Activated CD8-positive, alpha-beta memory T cell treated with anti-CD3 and anti-CD28 coated beads for 36 hours (primary cell): Measurements from ENCODE around the gene ZGRF1. TPM values are rescaled to one million over a fixed set of nuclear protein-coding genes. Genes with fewer than 3 reads are reported as not detected.
"Not testable (repeated sequence)": the region's sequence is repeated elsewhere in the genome, so short reads cannot be mapped to it uniquely, and the experiment has no call there.

Source experiments
- CTCF ChIA-PET: fragments of 350-600 bp; sonication (Branson Sonifier 250); formaldehyde crosslinking; loops from one replicate; lab custom pipeline; 2021; ENCODE audit warnings: antibody characterized with exemption; lab: Charles Lee
- POLR2A ChIA-PET: fragments of 350-600 bp; sonication (Branson Sonifier 250); formaldehyde crosslinking; loops from one replicate; lab custom pipeline; 2021; ENCODE audit warnings: antibody characterized with exemption; lab: Charles Lee
- total RNA-seq, 2 experiments: library from RNA; stranded (reverse); gene quantifications; one replicate each; pipeline ENCODE4 v1.2.3, GENCODE V29; 2021

The ZGRF1 gene
- total RNA-seq: 10 to 100 TPM; 32.2 to 32.9 TPM

- CTCF ChIA-PET: interaction anchor here (1.0 to 2.8 kb wide), 2 partner anchors 99 to 128 kb away, joined by 3 to 8 read pairs; no protein-coding TSS in a partner anchor
- POLR2A ChIA-PET: no interaction called here
These were observed at the start of gene ZGRF1, which contains the start of gene LARP7 for GRCh38 chr4:112636688-112637551. Gene ZGRF1 (minus strand): TSS chr4:112636909. CDS start chr4:112633176, 3,733 bp downstream. Gene LARP7 (plus strand): TSS chr4:112637143. CDS start chr4:112644670, 7,527 bp downstream.

GRCh38 chr4:112680996-112681395 is 44.3 kb upstream of the ZGRF1 start:
- ChIA-PET POLR2A (no interaction called here), CTCF (no interaction called here)

GRCh38 chr4:112677519-112678091 is 40.9 kb upstream of the ZGRF1 start:
- CTCF ChIA-PET: no interaction called here
- POLR2A ChIA-PET: no interaction called here

- ChIA-PET POLR2A (no interaction called here), CTCF (no interaction called here)
These were observed 37.7 kb upstream of the ZGRF1 start for GRCh38 chr4:112674376-112674775.

GRCh38 chr4:112673686-112674085 is 37.0 kb upstream of the ZGRF1 start:
- CTCF ChIA-PET: no interaction called here
- POLR2A ChIA-PET: no interaction called here

DNA sequence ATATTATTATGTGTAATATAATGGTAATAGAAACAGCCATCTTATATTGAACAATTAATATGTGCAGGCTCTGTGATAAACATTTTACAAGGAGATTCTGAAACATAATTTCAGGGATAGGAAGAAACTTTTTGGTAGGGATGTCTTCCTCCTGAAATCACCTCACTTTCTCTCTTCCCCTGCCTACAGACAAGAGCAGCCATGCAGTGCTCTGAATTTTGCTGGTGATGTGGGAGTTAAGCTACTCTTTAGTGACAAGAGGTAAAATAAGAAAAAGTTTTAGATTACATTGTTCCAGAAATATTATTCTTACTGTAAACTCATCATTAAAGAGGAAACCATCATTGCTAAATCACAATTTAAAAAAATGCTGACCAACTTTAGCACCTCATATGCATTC is 36.4 kb upstream of the ZGRF1 start:
- ChIA-PET CTCF (no interaction called here), POLR2A (no interaction called here)

GRCh38 chr4:112668131-112668530 is 31.4 kb upstream of the ZGRF1 start:
- ChIA-PET CTCF (no interaction called here), POLR2A (no interaction called here)

DNA sequence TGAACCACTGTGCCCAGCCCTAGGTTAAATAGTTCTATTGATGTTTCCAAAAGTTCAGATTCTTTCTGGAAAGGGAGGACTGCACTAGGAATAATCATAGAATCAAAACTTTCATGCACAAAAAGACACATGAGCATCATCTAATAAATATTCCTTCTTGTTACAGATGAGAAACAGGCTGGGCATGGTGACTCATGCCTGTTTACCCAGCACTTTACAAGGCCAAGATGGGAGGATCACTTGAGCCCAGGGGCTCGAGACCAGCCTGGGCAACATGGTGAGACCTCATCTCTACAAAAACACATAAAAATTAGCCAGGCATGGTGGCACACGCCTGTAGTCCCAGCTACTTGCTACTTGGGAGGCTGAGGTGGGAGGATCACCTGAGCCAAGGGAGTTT is 27.9 kb upstream of the ZGRF1 start:
- POLR2A ChIA-PET: no interaction called here
- CTCF ChIA-PET: interaction anchor here (0.8 kb wide), 1 partner anchor 101 kb away, joined by 3 read pairs; no protein-coding TSS in a partner anchor

GRCh38 chr4:112656115-112656514 is 19.4 kb upstream of the ZGRF1 start:
- CTCF ChIA-PET, POLR2A ChIA-PET: not testable (repeated sequence)

DNA sequence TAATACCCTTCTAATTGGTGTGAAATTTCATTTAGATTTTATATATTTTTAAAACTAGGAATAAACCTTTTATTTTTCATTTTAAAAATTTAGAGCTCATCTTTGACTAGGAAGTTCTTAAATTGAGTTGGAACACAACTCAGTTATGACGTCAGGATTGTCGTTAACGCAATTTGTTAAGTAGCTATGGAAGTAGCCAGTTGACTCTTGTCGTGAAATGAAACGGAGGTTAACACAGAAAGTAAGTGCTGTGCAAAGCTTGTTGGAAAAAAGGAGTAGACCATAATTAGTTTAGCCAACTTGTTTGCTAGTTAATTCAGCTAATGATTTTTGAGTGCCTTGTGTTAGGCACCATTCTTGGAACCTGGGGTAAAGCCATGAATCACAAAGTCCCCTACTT is 18.6 kb upstream of the ZGRF1 start:
- CTCF ChIA-PET: interaction anchor here (0.5 kb wide), 1 partner anchor 104 kb away, joined by 3 read pairs; no protein-coding TSS in a partner anchor
- POLR2A ChIA-PET: no interaction called here

- CTCF ChIA-PET: interaction anchor here (0.6 kb wide), 1 partner anchor 61 kb away, joined by 4 read pairs; no protein-coding TSS in a partner anchor
- POLR2A ChIA-PET: no interaction called here
These were observed 15.5 kb upstream of the ZGRF1 start for GRCh38 chr4:112652216-112652615.

- POLR2A ChIA-PET: no interaction called here
- CTCF ChIA-PET: no interaction called here
These were observed 14.9 kb upstream of the ZGRF1 start for GRCh38 chr4:112651641-112652040.

DNA sequence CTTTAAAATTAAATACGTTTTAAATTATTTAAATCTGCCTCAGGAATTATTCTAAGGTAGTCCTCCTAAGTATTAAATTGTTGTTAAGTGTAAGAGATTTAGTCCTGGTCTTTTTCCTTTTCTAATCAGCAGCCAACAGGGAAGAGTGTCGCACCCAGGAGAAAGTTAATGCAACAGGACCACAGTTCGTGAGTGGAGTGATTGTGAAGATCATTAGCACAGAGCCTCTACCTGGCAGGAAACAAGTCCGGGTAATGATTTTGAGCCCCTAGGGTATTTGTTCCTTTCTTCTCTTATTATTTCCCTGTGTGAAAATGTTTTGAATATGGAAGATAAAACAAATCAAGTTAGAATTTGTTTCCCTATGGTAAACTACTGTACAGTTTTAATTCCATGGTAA is 13.6 kb upstream of the ZGRF1 start:
- POLR2A ChIA-PET: no interaction called here
- CTCF ChIA-PET: no interaction called here

DNA sequence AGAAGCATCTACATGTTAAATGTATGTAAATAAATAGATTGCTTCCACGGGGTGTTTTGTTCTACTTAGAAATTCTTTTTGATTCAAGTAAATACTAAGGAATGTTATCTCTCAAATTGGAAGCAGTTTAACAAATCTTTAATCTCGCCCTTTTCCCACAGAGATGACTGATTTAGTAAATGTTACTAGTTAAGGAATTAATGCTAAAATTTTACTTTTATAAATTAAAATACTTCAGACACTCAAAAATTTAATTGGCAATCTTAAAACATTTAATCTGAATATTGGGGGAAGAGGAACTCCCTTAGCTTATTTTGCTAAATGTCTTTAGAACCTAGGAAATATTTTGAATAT is 12.3 kb upstream of the ZGRF1 start:
- CTCF ChIA-PET: no interaction called here
- POLR2A ChIA-PET: no interaction called here

- POLR2A ChIA-PET: no interaction called here
- CTCF ChIA-PET: no interaction called here
These were observed 11.8 kb upstream of the ZGRF1 start for GRCh38 chr4:112648263-112649054.

- ChIA-PET POLR2A (interaction anchor here (0.7 kb wide), 1 partner anchor 9 kb away, joined by 4 read pairs; no protein-coding TSS in a partner anchor), CTCF (no interaction called here)
These were observed 11.1 kb upstream of the ZGRF1 start for GRCh38 chr4:112647785-112648184.

DNA sequence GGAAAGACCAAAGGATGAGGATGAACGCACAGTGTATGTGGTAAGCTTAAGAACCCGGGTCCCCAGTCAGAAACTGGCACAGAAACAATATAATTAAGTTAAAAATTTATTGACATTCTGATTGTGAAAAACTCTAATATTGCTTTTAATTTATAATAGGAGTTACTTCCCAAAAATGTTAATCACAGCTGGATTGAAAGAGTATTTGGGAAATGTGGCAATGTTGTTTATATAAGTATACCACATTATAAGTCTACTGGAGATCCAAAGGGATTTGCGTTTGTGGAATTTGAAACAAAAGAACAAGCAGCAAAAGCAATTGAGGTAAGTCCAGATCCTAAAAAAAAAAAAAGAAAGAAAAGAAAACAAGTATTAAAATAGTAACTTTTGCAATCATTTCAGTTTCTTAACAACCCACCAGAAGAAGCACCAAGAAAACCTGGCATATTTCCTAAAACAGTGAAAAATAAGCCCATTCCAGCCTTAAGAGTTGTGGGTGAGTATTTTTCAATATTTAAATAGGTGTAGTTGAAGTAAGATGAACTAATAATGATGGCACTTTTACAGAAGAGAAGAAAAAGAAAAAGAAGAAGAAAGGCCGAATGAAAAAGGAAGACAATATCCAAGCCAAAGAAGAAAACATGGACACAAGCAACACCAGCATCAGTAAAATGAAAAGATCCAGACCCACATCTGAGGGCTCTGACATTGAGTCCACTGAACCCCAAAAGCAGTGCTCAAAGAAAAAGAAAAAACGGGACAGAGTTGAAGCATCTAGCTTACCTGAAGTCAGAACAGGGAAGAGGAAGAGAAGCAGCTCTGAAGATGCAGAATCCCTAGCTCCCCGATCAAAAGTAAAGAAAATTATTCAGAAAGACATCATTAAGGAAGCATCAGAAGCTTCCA is 10.2 kb upstream of the ZGRF1 start:
- POLR2A ChIA-PET: interaction anchor here (0.6 to 0.7 kb wide), 2 partner anchors 10 to 19 kb away, joined by 3 to 4 read pairs; no protein-coding TSS in a partner anchor
- CTCF ChIA-PET: no interaction called here

DNA sequence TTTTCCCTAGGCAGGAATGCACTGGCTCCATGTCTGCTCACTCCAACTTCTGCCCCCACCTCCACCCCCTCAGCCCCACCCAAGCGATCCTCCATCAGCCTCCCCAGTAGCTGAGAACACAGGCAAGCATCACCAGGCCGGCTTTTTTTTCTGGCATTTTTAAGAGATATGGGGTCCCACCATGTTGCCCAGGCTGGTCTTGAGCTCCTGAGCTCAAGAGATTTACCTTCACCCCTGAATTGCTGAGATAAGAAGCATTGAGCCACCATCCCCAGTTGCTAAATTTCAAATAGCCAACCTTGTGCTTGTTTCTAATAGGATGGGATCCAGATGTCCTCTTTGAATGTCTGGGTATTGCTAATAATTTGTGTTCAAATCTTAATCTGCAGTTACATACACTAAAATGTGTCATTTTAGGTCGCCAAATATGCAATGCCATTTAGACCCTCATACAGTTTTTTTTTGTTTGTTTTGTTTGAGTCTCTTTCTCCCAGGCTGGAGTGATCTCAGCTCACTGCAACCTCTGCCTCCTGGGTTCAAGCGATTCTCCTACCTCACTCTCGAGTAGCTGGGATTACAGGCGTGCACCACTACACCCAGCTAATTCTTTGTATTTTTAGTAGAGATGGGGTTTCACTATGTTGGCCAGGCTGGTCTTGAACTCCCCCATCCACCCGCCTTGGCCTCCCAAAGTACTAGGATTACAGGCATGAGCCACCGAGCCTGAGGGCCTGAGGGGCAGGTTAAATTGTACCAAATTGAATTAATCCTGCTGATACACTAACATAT is 9.0 kb upstream of the ZGRF1 start:
- ChIA-PET POLR2A (interaction anchor here (0.6 kb wide), 1 partner anchor 20 kb away, joined by 3 read pairs; no protein-coding TSS in a partner anchor), CTCF (interaction anchor here (0.9 kb wide), 1 partner anchor 117 kb away, joined by 3 read pairs; no protein-coding TSS in a partner anchor)
